Left renal pelvis (tissue), 4 donors: ENCODE results near the gene CFAP410. TPM values are rescaled to one million over a fixed set of nuclear protein-coding genes. Genes with fewer than 3 reads are reported as not detected.
"Not testable (repeated sequence)": the region's sequence is repeated elsewhere in the genome, so short reads cannot be mapped to it uniquely, and the experiment has no call there.

ENCODE experiments used
- DNase-seq, 4 donors: peaks; one replicate each; pipeline ENCODE4 v3.0.0-alpha.2; 2013; ENCODE audit warnings: low read depth in 4 of 4, low spot score in 3 of 4
- polyA plus RNA-seq, 4 donors: library from polyadenylated mRNA; unstranded; fragments of 120-200 nt; gene quantifications; one replicate each; pipeline ENCODE4 v1.2.1, GENCODE V29; 2013; ENCODE audit not compliant: insufficient read length in 4 of 4

Gene CFAP410
- polyA plus RNA-seq, 4 donors: 16.7 to 33.2 (median 19.7) TPM

DNA sequence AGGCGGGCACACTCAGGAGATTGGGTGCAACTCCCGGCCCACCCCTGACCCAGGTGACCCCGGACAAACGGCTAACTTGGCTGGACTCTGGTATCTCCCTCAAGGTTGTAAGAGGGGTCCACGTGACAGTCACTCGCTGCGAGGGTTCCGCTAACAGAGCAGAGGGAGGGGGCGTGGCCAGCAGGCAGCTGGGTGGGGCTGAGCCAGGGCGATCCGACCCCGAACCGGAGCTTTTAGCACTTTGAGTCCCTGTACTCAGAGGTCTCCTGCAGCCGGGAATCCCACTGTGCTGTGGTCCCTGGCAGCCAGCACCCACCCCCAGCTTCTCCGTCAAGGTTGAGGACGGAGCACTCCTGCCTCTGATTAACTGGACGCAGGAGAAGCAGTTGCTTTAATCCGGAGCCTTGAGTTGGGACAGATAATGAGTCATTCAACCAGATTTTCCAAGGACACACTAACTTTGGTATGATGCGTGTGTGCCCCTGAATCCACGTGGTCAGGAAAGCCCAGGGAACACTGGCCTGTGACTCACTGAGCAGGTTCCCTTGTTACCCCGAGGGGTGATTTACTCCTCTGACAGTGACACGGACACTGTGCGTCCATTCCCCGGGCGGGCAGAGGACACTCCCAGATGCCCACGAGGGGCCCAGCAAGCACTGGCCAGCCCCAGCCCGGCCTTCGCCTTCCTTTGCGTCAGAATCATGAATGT lies 31.0 kb upstream of the CFAP410 start:
- peak in 1 of 4 donors; percentile 10 for DNase-seq

DNA sequence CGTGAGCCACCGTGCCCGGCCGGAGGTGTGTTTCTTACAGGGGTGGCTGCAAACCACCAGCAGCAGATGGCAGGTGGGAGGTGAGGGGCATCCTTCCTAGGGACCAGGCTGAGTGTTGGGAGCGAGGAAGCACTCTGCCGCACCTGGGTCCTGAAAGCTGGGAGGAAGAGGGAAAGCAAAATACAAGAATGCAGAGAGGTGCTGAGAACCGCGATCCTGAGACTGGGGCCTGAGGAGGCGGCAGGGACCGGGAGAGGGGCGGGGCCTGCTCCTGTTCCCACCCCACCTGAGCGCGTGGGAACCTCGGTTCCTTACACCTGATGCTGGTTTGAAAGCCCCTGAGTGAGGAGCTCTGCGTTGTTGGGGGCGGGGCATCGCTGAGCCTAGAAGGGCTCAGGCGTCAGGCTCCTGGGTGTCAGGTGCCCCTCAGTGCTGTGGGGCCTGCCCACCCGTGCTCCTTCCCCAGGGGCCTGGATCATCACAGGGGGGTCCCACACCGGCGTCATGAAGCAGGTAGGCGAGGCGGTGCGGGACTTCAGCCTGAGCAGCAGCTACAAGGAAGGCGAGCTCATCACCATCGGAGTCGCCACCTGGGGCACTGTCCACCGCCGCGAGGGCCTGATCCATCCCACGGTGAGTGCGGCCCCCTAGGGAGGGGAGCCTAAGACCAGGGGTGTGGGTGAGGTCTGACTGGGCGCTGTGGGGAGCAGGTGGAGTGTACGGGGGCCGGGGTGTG lies 29.7 kb upstream of the CFAP410 start:
- DNase-seq: no peak

DNA sequence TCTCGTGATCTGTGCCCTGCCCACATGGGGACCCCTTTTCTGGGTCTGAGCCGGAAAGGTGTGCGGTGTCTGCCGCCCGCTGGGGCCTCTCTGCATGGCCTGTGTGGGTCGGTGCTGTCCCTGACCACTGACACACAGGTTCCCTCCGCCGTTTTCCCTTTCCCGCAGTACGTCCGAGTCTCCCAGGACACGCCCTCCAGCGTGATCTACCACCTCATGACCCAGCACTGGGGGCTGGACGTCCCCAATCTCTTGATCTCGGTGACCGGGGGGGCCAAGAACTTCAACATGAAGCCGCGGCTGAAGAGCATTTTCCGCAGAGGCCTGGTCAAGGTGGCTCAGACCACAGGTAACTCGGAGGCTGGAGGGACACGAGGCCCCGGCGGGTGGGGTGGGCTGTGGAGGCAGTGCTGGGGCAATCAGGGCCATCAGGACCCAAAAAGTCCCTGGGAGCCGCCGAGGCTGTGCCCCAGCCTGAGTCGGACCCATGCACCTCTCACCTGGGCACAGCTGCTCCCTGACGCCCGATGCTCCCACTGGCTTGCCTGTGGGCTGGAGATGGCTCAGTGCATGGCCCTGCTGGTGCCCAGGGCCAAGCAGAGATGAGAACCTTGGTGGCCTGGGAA lies 27.5 kb upstream of the CFAP410 start:
- DNase-seq: no peak

DNA sequence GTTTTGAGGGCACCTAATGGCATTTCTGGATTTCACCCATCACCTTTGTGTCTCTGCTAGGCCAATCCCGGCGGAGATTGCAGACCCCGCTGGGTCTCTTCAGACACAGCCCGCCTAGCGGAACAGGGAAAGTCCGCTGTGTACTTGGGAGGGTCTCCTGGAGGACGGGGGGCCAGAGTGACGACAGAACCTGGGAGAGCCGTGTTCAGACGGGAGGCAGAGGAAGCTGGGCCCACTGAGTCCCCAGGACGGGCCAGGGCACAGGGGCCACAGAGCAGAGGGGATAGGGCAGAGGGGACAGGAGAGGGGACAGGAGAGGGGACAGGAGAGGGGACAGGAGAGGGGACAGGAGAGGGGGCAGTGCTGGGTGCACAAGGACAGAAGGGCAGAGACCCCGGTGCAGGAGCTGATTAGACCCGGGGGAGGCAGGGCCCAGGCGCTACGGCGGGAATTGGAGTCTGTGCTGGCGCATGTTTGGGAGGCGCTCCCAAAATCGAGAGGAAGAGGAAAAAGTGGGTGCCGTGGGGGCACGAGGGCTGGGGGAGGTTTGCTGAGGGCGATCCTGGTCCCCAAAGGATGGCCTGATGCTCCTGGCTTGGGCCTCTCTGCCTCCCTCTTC lies 26.9 kb upstream of the CFAP410 start:
- DNase-seq: no peak

DNA sequence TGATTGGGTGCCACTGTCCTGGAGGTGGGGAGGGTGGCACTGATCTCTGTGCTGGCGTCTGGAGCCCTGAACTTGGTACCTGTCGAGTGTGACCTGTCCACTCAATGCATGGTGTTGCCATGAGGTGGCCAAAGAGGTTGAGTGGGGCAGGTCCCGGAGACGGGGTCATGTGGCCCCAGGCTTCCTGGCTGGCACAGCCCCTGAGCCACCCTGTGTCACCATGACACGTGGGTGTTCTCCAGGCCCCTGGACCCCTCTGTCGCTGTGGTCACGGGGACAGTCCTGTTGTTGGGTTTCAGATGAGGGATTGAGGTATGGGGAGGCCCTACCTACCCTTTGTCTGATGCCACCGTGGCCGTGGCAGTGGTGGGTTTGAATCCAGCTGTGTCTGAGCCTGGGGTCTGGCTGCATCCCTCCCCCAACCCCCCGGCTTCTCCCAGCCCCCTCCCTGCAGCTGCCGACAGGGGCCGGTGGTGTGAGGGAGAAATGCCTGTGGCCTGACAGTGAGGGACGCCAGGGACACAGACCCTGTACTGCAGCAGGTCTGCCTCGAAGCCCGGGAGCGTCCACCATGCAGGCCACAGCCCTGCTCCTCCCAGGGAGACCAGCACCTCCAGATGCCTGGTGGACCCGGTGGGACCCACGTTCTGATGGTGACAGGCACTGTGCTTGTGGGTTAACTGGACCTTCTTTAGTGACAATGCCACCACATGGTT lies 26.2 kb upstream of the CFAP410 start:
- no peak for DNase-seq

DNA sequence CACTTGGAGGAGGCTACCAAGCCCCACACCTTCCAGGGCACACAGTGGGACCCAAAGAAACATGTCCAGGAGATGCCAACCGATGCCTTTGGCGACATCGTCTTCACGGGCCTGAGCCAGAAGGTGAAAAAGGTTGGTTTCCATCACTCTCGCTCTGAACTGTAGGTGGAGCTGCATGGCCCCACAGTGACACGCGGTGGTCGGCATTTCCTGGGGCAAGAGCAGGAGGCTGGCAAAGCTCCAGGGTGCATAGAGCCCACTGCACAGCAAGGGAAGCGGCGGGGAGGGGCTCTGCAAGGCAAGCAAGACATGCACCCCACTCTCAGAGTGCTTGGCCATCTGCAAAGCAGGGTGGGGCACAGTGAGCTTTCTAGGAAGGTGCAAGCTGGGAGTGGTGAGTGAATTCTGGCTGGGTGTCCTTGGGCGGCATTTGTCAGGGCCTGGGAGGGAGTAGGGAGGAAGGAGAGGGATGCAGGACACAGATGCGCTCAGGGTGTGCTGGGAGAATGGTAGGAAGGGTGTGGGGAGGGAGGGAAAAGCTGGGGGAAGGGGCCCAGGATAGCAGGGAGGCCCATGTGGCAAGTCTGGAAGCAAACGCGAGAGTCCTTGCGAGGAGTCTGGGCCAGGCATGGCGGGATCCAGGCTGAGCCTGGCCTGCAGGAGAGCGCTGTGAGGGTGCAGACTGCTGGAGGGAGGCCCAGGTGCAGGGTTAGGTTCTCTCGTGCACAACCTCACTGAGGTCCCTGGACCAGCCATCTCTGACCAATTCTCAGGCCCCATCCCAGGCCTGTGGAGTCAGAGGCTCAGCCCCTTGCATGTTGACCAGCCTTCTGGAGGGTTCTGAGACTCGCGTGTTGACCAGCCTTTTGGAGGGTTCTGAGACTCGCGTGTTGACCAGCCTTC lies 25.2 kb upstream of the CFAP410 start:
- DNase-seq: no peak

DNA sequence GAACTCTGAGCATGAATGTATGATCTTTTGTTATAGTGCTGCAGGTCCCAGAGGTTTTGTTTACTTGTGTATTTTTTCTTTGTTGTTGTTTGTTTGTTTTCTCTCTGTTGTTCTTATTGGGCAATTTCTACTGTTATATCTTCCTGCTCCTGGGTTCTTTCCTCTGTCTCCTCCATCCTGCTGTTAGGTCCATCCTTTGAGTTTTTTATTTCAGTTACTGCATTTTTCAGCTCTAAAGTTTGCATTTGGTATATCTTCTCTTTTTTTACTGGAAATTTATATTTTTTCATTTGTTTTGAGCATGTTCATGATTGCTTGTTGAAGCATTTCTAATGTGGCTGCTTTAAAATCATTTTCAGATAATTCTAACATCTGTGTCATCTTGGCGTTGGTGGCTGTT lies 24.1 kb upstream of the CFAP410 start:
- no peak for DNase-seq

DNA sequence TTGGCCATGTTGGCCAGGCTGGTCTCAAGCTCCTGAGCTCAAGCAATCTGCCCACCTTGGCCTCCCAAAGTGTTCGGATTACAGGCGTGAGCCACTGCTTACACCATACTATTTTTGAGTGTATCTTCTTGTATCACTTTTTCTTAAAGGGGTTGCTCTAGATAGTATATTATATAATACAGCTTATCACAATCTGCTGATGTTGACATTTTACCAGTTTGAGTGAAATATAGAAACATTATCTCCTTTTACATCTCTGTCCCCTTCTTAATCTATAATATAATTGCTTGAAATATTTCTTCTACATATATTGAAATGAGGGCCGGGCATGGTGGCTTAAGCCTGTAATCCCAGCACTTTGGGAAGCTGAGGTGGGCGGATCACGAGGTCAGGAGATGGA lies 22.7 kb upstream of the CFAP410 start:
- DNase-seq: not testable (repeated sequence)

DNA sequence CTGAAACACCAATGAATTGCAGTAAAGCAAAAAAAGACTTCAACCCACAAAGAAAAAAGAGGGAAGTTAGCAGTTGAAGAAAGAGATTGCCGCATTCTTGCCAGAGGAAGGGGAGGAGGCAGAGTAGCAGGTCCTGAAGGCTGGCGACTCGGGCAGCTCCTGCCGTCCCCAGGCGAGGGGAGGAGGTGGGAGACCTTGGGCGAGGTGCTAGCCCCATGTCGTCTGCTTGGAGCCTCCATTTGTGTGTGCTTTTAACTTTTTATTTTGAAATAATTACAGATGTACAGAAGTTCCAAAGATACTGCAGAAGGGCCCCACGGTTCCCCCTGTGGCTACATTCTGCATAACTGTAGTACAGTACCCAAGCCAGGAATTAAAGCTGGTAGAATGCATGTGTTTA lies 21.0 kb upstream of the CFAP410 start:
- no peak for DNase-seq

DNA sequence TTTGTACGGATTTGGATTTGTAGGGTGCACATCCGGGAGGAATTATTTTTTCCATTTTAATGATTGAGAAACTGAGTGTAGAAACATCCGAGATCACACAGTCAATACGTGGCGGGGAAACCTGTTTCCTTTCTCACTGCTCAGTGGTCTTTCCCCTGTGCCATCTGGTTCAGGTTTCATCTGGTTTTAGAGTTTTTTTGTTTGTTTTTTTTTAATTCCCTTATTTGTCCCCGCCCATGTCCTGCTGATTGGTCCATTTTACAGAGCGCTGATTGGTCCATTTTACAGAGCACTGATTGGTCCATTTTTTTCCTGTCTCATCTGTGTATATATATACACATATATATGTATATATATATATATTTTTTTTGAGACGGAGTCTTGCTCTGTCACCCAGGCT lies 20.2 kb upstream of the CFAP410 start:
- DNase-seq: no peak

DNA sequence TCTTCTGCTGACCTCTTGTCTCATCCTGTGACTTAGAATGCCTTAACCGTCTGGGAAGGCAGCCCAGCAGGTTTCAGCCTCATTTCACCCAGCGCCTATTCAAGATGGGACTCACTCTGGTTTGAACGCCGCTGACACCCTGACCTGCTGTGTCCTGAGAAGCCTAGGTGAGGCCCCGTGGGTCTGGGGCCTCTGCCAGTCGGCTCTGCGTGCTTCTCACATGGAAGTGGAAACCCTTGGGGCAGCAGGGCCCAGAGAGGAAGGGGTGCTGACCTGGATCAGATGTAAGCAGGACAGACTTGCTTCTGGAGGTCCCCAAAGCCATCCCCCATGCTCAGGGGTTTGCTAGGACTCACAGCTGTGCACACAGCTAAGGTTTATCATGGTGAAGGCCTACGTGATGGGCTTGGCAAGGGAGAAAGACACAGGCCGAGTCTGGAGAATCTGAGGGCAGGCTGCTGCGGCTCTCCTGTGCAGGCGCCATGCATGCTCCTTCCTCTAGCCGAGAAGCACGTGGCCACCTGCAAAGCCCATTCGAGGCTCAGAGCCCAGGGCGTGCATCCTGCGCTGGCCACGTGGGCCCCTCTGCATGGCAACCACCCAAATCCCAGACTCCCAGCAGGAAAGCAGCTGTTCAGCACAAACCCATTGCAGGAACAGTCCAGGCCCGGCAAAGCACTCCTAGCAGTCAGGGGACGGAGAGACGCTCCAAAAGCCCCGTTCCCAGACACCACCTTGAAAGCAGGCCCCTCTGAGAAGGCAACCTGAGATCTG lies 18.1 kb upstream of the CFAP410 start:
- DNase-seq: no peak

DNA sequence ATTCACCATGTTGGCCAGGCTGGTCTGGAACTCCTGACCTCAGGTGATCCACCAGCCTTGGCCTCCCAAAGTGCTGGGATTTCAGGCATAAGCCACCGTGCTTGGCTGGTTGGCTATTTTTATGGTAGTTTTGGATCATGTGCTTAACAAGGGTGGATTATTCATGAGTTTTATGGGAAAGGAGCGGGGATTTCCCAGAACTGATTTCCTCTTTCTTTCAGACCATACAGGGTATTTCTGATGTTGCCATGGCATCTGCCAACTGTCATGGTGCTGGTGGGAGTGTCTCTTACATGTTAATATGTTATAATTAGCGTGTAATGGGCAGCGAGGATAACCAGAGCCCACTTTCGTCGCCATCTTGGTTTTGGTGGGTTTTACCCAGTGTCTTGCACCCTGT lies 17.4 kb upstream of the CFAP410 start:
- no peak for DNase-seq

DNA sequence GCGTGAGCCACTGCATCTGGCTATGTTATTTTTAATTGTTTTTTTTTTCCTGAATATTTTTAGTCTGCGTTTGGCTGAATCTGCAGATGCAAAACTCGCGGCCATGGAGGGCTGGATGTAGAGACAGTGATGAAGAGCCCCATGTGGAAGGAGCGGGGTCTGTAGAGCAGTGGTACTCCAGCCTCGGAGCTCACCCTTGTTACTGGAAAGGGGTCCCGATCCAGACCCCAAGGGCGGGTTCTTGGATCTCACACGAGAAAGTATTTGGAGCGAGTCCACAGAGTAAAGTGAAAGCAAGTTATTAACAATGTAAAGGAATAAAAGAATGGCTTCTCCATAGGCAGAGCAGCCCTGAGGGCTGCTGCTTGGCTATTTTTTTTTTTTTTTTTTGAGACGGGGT lies 17.0 kb upstream of the CFAP410 start:
- DNase-seq: no peak

DNA sequence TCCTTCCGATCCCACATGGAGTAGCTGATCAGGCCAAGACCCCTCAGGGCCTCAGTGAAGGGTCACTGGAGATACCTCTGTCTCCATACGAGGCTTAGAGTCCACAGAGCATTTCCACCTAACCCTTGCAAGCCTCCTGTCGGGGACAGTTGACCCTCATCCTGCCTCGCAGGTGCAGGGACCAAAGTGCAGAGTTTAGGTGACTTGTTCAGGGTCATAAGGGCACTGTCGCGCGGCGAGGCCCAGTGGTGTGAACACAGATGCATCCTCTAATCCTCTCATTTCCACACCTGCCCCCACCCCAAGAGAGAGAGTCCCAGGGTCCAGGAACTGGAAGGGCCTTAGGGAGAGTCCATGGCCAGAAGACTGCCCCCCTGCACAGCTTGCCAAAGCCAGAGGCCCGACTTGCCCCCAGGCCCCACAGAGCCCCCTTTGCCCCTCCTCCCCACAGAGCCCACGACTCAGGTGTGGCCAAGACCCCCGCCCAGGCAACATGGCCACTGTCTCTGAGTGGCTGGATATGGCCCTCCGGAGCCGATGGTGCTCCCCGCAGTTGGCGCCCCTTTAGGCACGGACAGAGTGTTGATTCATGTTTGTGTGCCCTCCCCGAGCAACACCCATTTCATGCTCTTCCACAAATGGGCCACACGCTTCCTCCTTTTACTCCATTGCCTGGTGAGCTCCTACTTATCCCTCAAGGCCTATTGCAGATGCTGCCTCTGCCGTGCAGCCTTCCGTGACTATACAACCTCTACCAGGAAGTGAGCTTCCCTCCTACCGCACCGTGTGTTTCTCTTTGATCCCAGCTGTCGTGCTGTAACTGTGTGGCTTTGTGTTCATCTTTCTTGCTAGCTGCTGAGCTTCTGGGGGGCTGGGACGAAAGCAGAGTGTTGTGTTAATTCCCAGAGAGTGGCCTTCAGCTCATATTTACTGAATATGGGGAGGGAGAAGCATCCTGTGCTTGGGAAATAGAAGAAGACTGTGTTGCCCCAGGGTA lies 15.9 kb upstream of the CFAP410 start:
- no peak for DNase-seq

DNA sequence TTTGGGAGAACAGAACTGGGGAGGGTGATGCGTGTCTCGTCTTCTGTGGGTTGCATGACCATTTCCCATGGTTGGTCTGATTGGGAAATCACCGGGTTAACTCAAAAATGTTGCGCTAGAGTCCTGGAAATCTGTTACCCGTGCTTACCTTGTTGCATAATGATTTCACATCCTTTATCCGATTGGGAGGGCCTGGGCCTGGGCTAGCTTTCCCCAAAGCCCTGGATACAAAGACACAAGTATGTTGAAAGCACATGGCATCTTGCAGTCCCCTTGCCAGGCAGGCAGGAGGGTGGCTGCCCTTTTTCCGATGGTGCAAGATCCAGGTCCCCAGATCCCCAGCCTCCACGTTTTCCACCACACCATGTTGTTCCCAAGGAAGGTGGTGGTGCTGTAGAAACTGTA lies 14.8 kb upstream of the CFAP410 start:
- DNase-seq: no peak

DNA sequence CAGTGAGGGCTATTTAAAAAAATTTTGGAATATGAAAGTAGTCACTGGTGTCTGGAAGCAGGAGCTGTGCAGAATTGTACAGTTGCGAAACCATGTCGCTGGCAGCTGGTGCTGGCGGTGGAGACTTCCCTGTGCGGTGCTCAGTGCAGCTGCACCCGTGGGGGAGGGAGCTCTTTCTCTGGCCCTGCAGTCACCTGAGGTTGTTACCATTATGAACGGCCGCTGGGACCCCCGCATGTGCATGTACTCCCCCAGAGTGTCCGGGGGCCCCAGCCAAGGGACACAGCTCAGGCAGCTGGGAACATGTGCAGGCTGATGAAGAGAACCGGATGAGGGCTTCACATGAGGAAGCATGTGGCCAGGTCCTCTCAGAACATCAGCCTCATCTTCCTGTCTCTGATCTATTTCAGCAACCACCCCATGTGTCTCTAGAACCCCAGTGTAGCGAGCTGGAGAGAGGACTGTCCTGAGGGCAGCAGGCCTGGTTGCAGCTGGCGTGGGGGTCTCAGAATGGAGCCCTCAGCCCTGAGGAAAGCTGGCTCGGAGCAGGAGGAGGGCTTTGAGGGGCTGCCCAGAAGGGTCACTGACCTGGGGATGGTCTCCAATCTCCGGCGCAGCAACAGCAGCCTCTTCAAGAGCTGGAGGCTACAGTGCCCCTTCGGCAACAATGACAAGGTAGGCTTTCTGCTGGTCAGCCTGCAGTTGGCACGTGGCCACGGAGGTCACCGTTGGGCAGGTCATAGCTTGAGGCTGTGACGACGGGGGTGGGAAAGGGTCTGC lies 14.2 kb upstream of the CFAP410 start, which contains the start of gene TRPM2:
TRPM2 (plus strand) TSS at position 431 of the 780 bp plus-strand sequence; CDS start at position 511, 80 bp downstream.
- DNase-seq: no peak
